GF-D8 (cell line): ENCODE results near the gene SFMBT2.

ENCODE experiments used
- DNase-seq: peaks from one replicate; lab custom pipeline; 2025; lab: John Stamatoyannopoulos, UW

SFMBT2 gene

DNA sequence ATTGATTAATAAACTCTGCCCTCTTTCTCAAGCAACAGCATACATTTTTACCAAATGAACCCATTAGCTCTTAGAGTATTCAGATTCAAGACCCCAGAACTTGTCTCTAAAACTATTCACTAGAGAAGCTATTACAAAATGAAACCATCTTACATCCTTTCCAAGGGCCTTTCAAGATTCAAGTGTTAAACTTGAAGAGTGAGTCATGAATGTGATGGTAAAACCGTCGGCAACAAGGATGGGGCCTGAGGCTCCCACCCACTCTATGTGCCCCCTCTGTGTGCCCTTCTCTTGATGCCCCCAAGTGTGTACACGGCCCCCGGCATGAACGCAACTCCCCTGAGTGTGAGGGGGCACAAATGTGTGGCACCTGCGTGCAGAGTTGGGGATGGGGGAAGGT is 46.4 kb downstream of the SFMBT2 start:
- DNase-seq = no peak

DNA sequence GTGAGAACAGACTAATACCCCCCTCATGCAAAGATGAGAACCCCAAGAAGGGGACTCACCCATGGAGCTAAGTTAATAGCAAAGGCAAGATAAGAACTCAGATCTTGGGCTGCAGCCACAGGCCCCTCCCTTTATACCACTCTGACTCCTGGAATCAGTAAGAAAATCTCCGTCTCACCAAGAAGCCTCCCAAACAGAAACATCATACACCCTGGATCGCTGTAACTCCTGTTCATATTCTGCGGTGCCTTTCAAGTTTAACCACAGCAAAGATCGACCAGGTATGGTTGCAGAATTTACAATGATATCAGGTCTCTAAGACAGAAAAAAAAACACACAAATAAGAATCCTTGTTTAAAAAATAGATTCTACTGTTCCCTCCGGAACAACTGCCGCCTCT is 47.1 kb downstream of the SFMBT2 start:
- DNase-seq = no peak

DNA sequence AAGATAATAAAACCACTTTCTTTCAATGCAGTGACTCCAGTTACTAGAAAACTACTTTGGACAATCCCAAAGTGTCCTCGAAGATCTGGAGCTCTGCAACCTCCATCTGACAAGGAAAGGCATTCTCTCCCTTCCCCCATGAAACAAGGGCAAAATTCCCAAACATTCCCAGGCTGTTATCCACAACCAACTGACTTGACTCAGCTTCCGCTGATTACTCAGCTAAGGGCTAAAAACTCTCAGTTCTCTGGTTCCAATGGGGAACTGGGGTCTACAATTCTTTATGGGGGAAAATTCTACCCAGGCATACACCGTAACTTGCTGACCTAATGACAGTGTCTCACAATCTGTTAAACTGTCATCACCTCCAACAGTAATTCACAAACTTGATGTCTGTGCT is 48.4 kb downstream of the SFMBT2 start:
- no peak for DNase-seq

DNA sequence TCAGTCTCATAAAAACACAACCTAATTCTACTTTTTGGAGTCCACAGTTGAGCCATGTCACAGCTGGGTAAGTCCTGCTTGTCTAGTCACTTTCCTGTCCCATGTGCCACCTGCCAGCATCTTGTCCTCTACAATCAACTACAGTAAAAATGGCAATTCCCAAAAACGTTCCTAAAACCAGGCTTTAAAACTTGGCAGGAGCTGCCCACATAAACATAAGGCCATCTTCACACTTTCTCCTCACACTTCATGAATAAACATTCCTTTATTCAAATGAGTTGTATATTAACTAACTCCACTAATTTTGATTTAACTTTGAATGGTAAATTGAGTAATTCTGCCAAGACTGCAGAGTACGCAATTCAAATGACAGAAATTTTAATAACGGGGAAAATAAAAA is 49.5 kb downstream of the SFMBT2 start:
- no peak for DNase-seq

DNA sequence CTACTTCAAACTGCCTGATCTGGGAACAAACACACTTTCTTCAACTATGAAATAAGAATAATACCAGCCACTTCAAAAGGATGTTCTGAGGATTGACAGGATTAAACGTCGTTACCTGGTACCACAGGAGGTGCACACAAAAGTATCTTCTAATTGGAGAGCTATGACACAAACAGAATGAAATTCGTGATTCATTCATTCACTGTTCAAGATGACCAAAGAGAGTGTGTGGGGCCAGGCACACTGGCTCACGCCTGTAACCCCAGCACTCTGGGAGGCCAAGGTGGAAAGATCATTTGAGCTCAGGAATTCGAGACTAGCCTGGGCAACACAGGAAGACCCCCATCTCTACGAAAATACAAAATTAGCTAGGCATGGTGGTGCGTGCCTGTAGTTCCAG is 50.9 kb downstream of the SFMBT2 start:
- DNase-seq = no peak

DNA sequence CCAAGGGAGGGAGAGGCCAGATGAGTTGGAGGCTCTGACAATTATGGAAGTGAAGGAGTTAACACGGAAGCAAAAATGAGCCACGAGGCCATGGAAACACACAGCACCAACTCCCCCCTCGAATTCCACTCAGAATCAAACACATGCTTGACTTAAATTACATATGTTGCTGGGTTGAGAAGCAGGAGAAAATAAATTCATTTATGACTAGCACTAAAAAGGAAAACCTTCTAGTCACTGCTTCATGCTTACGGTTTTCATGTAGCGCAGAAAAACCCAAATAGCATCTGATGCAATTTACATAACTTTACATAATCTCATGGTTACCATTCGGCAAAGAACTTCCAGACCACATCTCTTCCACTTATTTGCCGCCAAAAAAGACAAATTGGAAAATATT is 51.5 kb downstream of the SFMBT2 start:
- DNase-seq = no peak

DNA sequence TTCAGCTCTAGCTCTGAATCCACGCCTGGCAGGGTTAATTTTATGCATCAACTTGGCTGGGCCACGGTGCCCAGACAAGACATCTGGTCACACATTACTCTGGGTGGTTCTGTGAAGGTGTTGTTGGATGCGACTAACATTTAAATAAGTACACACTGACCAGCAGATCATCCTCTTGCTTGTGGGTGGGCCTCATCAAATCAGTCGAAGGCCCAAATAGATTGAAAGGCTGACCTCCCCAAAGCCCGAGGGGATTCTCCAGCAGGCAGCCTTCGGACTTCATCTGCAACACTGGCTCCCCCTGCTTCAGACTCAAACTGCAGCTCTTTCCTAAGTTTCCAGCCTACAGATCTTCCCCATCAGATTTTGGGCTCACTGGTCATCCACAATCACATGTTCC is 53.6 kb downstream of the SFMBT2 start:
- no peak for DNase-seq

DNA sequence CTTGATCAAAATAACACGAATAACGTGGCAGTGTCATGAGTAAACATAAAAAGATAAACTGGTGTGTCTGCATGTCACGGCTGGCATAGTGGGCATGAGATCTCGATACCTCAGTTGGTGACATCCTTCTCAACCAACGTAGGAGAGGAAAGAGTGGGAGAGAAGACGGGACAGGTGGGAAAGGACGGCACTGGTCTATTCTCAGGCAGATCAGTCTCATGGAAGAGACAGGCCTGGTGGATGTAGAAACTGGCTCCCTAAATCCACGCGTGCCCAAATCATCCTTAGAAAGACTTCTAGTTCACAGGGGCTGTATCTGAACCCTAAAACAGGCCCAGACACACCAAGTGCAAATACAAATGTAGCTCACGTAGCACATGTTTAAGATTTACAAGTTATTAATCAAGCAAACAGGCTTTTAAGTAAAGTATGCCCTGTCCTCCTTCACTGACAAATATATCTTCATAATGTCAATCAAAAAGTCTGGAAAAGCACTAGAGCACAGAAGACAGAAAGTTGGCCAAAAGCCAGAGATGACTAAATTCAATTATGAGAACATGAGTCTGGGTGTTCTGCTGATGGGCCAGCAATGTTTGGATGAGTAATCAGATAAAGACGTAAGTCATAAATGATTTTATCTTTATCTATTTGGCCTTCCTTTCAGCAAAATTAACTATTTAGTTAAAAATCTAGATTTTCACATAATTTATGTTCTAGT is 56.3 kb downstream of the SFMBT2 start:
- no peak for DNase-seq

DNA sequence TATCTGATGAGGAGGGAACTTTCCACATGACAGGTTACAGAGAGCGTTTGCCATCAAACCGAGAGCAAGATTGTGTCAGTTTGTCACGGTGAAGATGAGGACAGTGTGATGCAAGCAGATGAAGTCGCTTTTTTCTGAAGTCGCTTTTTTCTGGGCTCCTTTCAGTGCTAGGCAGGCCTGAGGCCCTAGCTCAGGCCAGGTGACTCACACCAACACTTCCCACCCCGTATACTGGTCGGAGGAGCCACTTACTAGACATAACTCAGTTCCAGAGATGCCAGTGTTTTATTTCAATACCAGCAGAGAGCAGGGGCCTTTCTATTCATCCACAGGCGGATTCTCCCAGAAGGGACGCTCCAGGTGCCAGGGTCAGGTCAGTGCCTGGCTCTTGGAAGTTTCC is 58.9 kb downstream of the SFMBT2 start:
- DNase-seq = no peak

DNA sequence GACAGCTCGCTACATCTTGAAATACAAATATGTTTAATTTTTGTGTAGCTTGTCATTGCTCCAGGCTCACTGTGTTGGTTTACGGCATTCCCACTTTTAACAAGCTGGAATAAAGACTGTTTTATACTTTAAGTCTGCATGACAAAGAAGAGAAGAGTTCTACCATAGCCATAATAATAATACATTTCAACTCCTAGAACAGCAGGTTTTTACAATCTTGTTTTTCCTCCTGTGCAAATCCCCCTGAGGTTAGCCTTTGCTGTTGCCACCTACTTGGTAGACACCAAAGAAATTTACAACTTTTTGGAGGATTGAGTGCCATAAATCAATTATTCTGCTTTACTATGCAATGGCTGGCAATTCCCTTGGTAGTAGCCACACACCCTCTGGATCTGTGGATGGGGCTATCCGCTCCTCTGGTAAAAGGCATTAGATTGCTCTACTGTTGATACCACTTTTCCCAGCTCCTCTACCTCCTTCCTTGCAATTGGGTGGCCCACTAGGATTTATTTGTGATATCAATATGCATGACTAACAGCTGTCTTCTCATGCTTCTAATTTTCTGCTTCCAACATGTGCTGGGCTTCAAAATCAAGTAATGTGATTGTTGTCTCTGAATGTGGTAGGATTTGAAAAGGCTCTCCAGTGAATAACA is 60.2 kb downstream of the SFMBT2 start:
- no peak for DNase-seq

DNA sequence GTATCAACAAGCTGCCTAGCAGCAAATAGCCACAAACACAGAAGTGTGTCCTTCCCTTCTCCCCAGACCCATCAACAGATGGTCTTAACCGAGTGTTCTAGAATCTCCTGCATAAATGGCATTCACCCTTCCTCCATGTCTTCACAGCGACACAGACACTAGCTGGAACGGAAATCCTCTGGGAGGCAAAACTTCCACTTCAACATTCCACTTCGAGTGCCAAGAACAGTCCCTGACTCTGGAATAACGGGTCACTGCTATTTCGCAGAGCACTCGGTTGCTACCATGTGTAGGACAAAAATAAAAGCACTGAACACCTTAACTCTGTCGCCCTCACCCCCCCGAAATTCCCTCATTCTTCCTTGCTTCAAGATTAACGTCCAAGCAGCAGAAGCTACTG is 65.1 kb downstream of the SFMBT2 start:
- DNase-seq = no peak

DNA sequence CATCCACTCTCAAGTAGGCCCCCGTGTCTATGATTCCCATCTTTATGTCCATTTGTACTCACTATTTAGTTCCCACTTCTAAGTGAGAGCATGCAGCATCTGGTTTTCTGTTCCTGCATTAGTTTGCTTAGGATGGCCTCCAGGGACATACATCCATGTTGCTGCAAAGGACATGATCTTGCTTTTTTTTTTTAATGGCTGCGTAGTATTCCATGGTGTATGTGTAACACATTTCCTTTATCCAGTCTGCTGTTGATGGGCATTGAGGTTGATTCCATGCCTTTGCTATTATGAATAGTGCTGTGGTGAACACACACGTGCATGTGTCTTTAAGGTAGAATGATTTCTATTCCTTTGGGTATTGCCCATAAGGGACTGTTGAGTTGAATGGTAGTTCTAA is 67.8 kb downstream of the SFMBT2 start:
- DNase-seq = no peak

DNA sequence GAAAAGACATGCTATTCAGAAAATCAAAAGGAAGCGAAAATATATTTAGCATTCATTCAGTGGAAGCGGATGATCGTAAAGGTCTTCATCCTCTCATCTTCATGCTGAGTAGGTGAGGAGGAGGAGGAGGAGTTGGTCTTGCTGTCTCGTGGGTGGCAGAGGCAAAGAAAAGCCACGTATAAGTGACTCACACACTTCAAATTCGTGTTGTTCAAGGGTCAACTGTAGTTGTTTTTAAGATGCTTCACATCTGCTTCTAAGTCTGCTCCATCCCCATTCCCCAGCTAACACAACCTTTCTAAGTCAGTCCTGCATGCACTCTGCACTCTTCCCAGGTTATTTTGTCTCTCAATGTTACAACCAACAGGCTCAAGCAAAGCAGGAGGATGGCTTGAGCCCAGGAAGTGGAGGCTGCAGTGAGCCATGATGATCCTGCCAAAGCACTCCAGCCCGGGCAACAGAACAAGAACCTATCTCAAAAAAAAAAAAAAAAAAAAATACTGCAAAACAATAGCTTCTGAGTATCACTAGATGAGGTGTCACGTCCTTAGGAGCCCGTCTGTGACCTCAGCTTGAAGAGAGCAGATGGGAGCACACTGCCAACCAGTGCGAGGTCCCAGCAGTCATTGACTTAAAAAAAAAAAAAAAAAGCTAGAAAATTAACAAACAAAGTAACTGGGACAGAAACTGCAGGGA is 70.5 kb downstream of the SFMBT2 start:
- DNase-seq = no peak

DNA sequence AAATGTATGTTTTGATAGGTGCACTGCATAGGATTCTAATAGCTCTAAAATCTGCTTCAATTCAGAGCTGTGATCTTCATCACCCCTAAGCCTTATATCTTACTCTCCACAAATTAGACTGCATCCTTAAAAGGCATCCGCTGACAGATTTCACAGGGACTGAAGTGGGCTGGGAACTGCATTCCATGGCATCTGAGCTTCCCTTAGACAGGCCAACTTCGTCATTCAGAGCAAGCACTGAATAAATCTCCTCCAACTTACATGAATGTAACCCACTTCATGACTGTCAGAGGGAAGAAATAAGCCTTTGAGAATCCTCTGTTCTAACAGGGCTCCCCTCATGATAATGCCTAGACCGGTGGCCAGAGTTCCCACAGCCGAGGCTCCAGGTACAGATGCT is 71.3 kb downstream of the SFMBT2 start:
- no peak for DNase-seq

DNA sequence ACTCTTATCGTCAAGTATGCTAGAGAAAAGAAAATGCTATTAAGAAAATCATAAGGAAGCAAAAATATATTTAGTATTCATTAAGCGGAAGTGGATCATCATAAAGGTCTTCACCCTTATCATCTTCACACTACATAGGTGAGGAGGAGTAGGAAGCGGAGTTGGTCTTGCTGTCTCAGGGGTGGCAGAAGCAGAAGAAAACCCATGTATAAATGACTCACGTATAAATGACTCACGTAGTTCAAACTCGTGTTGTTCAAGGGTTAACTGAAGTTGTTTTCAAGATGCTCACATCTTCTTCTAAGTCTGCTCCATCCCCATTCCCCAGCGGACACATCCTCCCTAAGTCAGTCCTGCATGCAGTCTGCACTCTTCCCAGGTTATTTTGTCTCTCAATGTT is 72.4 kb downstream of the SFMBT2 start:
- no peak for DNase-seq

DNA sequence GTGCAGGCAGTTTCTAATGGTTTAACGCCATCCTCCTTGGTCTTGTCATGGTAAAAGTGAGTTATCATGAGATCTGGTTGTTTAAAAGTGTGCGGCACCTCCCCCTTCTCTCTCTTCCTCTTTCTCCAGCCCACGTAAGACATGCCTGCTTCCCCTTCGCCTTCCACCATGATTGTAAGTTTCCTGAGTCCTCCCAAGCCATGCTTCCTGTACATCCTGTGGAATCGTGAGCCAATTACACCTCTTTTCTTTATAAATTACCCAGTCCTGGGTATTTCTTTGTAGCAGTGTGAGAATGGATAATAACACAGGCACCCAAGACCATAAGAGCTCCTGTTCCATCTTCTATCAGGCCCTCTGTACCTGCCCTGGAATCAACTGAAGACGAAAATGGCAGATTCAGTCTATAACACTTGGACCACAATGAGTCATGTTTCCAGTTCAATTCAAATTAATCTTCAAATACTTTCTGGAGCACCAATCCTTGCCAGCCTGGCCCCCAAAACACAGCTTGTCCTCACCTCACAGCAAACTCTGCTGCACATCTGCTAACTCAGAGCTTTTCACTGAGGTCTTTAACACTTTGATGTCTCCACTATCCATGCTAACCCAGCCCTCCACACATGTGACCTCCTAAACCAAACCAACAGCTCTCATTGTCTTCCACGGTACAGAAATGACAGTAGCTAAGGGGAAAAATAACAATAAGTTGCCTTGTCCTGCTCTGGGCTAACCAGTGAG is 73.2 kb downstream of the SFMBT2 start:
- DNase-seq = peak; percentile 35

DNA sequence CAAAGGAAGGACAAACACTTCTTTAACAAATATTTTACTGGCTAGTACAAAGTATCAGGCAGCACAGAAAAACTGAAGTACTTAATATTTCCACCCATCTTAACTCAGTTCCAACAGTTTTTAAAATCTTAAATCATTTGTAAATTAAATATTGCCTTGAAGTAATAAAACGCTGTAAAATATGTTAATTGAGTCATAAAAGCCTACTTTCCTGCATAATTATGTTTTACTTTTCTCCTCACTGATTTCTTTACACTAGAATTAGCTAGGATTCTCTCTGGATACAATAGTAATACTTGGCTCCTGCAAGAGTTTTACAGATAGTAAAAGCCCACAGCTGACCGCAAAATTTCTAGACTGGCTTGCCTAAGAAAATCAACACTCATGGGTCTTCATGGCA is 74.9 kb downstream of the SFMBT2 start:
- no peak for DNase-seq

DNA sequence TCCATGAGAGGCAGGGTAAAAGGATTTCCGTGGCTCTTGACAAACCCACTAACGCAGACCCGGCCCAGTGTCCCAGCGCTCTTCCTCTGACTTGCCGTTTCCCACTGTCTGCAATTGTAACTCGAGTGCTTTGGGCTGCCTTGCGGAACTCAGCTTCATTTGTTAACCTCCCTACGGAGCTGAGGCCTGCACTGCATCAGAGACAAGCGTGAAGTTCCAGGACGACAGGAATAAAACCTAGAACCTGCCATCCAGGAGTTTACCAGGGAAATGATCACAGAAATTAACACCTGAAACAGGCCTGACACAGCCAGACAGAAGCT is 76.2 kb downstream of the SFMBT2 start:
- no peak for DNase-seq

DNA sequence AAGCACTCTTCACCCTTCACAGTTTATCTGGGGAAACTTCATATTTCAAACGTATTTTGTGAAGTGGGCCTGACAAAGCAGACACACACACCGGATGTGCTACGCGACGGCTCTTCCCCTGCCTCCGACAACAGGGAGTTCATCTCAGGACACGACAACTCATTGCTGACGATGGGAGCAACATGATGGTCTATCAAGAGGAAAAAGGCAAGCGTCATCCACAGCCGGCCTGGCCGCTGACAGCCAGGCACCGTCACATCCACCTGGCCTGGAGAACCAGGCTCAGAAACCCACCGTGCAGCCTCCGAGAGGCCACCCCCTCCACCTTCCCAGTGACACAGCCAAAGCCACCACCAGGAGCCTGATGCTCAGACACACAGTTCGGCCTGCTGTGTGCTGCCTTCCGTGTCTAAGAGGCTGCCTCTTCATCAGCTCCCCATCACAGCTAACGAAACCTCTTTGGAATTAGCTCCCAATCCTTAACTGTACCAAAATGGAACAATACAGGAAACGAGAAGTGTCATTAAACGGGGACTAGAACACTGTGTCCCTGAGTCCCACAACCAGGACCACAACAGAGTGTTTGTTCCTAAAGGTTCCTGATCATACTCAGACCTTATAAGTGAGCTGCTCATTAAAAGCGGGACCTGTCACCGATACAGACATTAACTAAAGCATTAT is 76.7 kb downstream of the SFMBT2 start:
- no peak for DNase-seq

DNA sequence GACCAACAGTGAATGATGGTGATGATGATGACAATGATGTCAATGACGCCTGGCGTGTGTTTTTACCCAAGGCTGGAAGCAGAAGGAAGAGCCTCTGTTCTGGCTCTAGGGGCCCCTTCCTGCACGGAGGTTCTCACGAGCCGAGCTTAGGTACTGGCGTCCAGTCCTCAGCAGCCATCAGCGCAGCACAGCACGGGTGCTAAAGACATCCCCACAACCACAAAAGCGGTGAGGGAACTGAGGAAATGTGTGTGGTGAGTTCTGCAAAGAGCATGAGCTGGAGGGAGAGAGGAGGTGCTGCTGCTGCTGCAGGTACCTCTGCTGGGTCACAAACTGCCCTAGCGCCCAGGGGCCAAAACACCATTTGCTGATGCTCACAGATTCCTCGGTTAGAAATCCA is 81.6 kb downstream of the SFMBT2 start:
- DNase-seq = no peak

DNA sequence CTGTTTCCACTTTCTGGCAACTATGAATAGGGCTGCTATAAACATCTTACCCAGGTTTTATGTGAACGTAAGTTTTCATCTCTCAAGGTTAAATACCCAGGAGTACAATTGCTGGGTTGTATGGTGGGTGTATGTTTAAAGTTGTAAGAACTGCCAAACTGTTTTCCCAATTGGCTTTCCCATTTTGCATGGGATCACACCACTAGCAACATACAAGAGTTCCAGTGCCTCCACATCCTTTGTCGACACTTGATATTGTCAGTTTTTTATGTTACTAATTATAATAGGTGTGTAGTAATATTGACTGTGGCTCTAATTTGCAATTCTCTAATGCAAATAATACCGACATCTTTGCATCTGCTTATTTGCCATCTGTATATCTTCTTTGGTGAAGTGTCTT is 82.9 kb downstream of the SFMBT2 start:
- DNase-seq = no peak

DNA sequence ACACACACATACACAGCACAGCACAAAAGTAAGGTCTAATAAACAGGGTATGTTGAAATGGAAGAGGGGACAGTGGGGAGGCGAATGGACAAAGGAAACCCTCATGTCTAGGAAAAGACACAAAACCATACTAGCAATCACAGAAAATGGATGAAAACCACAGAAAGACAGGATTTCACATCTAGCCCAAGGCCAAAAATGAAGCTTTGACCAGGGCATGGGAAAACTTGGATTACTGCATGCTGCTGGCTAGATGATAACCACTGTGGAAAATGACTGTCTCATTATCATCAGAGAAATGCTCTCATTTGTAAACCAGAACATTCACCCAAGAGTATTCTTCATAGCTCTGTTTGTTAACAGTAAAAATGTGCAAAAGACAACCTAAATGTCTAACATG is 88.2 kb downstream of the SFMBT2 start:
- no peak for DNase-seq
